Adrenal gland (tissue), 5 donors: Measurements from ENCODE around the gene CACNA1E.

Source experiments
- POLR2A ChIP-seq, 2 donors: fragments of 450-650 bp; IDR thresholded peaks; one replicate each; pipeline ENCODE4 v1.6.1; 2017; ENCODE audit warnings: antibody characterized with exemption in 2 of 2, mild to moderate bottlenecking in 2 of 2, moderate library complexity in 1 of 2
- TF ChIP-seq, protein P1 (sequence below), 6 experiments: fragments of 450-650 bp in 4 of 6; fragments of 200-600 bp in 2 of 6; sonication (generic) in 1 of 6; IDR thresholded peaks; 1 replicate in 5 of 6; 2 replicates in 1 of 6; pipeline versions ENCODE4 v1.5.1 to v1.8.0; 2016 to 2021; ENCODE audit warnings: antibody characterized with exemption in 6 of 6, mild to moderate bottlenecking in 2 of 6, moderate library complexity in 1 of 6
- donor health status: DM: no; HTN: no; CAD: no.

GRCh38 chr1:181855380-181855779, 372.1 kb downstream of the CACNA1E start:
- TF ChIP-seq, protein P1, sequence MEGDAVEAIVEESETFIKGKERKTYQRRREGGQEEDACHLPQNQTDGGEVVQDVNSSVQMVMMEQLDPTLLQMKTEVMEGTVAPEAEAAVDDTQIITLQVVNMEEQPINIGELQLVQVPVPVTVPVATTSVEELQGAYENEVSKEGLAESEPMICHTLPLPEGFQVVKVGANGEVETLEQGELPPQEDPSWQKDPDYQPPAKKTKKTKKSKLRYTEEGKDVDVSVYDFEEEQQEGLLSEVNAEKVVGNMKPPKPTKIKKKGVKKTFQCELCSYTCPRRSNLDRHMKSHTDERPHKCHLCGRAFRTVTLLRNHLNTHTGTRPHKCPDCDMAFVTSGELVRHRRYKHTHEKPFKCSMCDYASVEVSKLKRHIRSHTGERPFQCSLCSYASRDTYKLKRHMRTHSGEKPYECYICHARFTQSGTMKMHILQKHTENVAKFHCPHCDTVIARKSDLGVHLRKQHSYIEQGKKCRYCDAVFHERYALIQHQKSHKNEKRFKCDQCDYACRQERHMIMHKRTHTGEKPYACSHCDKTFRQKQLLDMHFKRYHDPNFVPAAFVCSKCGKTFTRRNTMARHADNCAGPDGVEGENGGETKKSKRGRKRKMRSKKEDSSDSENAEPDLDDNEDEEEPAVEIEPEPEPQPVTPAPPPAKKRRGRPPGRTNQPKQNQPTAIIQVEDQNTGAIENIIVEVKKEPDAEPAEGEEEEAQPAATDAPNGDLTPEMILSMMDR (IDR thresholded peaks at IDR 0.05): no peak
- TF ChIP-seq POLR2A (IDR thresholded peaks at IDR 0.05): no peak
